DMS114 treated with DMSO at 0.1 percent for 48 hours (cell line): ENCODE results near the gene NAV3.

Experiments
- DNase-seq: peaks from one replicate; lab custom pipeline; 2025; ENCODE audit not compliant: unreplicated experiment; lab: John Stamatoyannopoulos, UW

The NAV3 gene

DNA sequence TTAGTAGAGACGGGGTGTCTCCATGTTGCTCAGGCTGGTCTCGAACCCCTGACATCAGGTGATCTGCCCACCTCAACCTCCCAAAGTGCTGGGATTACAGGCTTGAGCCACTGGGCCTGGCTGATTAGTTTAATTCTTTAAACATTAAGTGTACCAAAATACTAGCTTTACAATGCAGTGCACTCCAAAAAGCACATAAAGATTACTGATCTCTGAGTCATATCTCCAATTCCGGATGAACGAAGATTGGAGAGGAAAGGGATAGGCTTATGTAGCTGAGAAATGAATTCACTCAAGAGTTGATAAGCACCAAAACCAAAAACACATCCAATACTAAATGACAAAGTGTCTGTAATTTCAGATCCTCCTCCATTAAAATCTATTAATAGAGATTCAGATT lies 15.1 kb downstream of the NAV3 start:
- DNase-seq = no peak

GRCh38 chr12:77847060-77847541 lies 16.4 kb downstream of the NAV3 start:
- DNase-seq = no peak

DNA sequence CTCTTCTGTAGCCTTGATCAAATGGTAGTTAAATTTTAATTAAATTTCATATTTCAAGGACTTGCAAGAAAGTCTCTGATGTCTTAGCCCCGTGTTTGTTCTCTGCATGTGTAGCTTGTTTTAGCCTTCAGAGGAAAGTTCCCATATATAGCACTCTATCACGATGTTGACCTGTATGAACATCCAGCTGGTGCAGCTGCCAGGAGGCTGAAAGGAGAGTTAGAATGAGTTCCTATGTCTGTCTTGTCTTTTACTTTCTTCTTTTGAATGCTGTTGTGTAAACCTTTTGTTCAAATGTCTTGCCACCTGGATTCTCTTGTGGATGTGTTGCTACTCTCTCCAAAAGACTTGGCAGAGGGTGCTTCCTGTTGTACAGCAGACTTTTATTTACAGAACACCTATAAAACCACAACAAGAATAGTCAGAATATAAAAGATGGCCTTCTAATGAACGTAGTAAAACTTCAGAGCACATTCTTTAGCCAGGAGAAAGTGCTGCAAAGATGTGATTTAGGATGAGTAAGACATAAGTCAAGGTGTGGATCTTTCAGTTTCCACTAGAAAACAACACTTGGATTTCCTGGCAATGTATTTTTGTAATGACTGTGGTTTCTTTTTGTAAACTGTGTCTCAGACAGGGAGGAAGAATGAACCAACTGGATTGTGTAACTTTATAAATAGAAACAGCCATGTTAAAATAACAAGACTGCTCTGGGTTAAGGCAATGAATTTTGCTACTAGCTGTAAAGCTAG lies 17.2 kb downstream of the NAV3 start:
- DNase-seq = no peak

GRCh38 chr12:77850129-77850528 lies 19.4 kb downstream of the NAV3 start:
- DNase-seq = no peak

GRCh38 chr12:77850698-77851097 lies 20.0 kb downstream of the NAV3 start:
- no peak for DNase-seq

DNA sequence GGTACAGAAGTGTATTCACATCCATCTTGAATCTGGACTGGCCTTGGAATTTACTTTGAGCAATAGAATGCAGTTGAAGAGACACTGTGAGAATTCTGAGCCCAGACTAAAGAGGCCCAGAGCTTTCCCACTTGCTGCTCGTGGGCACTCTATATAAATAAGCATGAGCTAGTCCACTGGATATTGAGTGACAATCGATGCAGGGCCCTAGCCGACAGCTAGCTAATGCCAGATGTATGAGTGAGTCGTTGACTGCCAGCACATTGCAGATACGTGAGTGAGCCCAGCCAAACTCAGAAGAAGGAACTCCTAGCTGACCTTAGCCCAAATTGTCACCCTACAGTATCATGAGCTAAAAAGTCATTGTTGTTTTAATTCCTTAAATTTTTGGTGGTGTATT lies 24.9 kb downstream of the NAV3 start:
- DNase-seq = no peak

DNA sequence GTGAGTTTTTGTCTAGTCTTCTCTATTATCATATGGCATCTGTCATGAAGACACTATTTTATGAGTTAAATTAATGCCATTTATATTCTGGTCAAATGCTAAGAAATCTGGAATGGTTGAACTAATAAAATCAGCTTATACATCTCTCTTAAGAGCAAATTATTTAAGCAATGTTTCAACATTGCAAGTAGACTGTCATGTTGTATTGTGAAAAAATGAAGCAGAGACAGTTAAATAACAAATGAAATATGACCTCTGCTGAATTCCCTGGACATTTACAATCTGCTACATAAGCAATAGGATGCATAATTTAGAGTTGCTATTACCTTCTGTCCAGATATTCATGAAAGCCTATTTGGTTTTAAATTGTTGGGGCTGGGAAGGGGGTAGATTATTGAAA lies 30.6 kb downstream of the NAV3 start:
- no peak for DNase-seq

- no peak for DNase-seq
These were observed 34.5 kb downstream of the NAV3 start for GRCh38 chr12:77865178-77865577.

DNA sequence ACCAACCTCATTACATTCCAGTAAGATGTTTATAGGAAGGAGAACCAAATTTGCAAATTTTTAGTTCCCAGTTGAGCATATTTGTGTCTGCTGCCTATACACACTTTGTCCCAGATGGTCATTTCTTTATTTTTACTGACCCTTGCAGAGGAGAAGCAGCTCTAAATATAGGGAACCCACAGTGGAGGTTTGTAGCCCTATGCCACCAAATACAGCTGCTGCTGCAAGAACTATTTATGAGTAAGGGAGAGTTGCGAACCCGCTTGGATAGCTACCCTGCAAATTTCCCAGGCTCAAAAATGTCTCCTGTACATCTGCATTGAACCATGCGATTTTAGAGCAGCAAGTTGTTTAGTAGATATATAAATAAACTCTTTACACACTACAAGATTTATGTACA lies 48.2 kb downstream of the NAV3 start:
- no peak for DNase-seq

GRCh38 chr12:77882709-77883108 lies 52.0 kb downstream of the NAV3 start:
- DNase-seq = no peak

- DNase-seq = no peak
These were observed 57.9 kb downstream of the NAV3 start for GRCh38 chr12:77888611-77889010.

DNA sequence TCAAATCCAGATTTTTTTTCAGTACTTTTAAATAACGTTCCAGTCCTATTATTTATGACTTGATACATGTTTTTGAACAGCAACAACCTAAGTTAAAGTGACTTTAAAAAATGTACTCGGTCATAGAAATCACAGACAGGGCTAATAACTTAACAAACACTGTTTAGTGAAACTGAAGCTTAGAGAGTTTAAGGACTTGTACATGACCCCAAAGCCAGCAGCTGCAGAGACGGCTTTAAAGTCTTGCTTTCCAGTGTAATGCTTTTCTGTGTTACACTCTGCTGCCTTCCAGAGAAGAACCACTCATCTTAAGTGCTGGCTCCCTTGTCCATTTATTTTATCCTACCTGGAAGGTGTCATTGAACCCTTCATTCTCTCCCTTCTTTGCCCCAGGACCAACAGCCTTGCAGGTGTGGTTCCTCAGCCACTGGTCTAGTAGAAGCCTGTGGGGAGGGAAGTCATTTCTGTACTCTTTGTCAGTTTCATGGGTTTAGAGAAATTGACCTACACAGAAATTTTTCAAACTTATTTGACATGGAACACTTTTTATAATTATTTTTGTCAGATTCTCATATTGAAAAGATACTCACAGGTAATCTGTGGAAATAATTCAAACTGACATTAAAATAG lies 60.9 kb downstream of the NAV3 start:
- no peak for DNase-seq

GRCh38 chr12:77893918-77894317 lies 63.2 kb downstream of the NAV3 start:
- DNase-seq = no peak

DNA sequence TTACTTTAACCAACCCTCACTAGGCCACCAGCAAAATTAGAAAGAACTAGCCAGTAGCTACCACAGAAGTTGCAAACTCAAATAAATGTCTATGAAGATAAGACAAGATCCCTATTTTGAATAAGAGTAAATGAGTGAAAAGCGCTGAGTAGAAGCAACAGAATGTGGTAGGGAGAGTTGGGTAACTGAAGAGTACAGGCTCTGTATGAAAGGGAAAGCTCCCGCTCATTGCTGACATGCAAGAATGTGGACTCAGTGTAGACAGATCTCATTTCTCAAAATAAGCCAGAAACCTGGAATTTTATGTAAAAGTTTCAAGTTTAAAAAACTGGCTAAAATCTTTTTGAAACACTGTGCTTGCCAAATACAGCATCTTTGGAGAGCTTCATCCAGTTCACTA lies 63.9 kb downstream of the NAV3 start:
- no peak for DNase-seq

DNA sequence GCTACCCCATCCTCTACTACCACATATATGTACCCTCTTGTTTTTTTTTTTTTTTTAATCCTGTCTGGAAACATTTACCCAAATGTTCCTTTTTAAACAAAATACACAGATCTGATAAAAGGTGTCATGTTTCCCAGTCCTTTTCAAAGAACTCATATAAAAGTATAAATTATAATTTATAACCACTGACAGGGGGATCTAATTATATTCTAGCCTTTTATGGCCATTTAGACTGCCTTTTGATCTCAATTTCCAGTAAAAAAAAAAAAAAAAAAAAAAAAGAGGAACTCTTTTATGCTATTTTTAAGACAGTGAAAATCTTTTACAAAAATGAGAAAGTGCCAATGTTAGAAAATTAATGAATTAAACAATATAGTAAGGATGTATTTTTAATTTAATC lies 65.0 kb downstream of the NAV3 start:
- DNase-seq = no peak

- DNase-seq = no peak
These were observed 77.2 kb downstream of the NAV3 start for GRCh38 chr12:77907936-77908335.

DNA sequence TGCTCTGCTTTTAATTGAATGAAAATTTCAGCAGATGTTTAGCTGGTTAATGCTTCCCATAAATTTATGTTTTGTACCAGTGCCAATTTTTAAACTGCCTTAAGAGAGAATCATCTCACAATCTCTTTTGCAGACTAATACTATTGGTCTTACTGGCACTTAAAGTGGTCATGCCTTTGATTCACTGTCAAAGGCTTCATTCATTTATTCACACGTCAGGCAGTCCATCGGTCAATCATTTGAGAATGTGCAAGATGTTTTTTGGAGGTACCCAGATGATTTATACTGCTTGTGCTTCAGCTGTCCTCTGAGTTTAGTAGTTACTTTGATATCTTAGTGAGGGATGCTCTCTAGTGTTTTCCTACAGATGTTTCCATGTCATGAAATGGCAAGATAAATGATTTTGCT lies 83.4 kb downstream of the NAV3 start:
- DNase-seq = no peak

DNA sequence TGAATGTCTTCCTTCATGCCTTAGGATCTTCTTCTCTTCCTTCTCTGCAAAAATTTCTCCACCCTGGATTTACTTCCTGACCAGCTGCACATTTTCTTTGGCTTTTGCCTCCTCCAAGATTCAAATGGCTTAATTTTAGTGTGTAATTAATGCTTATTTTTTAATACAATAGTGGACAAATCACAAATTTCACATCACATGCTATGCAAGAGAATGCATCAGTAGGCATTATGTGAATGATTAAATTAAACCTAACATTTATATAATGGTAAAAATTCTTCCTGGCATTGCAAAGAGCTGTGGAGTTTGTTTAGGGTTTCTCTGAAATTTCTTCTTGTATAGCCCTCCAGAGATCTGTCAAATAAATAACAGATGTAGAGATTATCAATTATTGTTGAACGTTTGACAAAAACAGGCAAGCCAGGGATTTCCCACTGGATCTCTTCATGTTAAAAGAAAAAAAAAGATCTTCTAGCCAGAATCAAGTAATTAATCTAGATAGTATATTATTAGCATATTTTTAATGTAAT lies 84.4 kb downstream of the NAV3 start:
- no peak for DNase-seq

DNA sequence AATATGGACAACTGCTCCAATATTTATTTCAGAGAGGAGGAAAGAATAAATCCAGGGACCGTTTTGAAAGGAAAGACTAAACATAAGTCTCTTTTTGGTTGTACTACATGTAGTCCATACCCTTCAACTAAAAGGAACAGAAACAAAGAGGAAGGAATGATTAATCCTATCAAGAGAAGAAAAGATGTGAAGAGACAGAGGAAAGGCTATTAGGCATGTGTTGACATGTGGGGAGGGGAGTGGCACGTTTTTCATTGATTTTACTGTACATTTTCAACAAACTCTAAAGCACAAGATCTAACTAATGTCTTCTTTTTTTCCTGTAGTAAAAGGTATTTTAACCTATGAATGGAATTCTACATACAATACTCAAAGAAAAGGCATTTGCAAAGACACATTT lies 85.6 kb downstream of the NAV3 start:
- no peak for DNase-seq

GRCh38 chr12:77918046-77918445 lies 87.4 kb downstream of the NAV3 start:
- no peak for DNase-seq

- DNase-seq = no peak
These were observed 88.8 kb downstream of the NAV3 start for GRCh38 chr12:77919450-77919849.

DNA sequence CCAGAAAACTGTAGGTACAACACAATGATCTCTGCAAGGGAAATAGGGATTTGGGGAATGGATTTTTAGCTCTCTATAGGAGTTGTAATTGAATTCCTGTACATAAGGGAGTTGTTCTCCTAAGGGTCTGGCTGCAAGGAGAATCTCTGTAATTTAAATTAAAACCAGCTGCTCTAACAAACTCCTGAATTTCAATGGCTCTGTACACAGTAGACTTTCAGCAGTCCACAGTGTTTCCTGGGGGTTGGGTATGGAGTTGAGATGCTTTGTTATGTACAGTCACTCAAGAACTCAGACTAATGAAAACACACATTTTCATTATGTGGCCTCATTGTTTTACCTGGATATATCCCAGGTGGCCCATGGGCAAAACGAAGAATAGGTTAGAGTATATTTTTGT lies 93.2 kb downstream of the NAV3 start:
- DNase-seq = no peak

GRCh38 chr12:77924703-77925102 lies 94.0 kb downstream of the NAV3 start:
- no peak for DNase-seq
